GM18511 (cell line): ENCODE results near the gene SLC28A1.
"Not testable (repeated sequence)": the region's sequence is repeated elsewhere in the genome, so short reads cannot be mapped to it uniquely, and the experiment has no call there.

Experiments
- ATAC-seq: cut with Tn5 transposase; IDR thresholded peaks from one replicate; pipeline ENCODE4 v1.9.1; 2021; ENCODE audit warnings: mild to moderate bottlenecking, moderate library complexity; ENCODE audit not compliant: unreplicated experiment

Gene SLC28A1

DNA sequence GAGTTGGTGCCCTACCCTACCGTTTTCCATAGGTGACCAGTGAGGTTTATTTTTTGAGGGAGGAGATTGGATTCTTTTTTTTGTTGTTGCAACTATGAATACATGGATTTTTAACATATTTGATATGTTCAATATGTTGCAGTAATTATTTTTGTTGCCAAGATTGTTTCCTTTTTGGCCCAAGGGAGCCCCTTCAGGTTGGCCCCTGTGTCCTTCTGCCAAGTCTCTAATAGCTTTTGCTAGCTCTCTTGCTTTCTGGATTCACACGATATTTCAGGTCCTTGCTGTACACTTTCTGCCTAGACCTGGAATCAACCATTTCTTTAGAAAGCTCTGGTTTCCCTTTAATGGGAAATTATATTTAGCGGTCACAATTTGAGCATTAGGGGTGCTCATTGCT, 22.7 kb upstream of the SLC28A1 start:
- no peak for ATAC-seq

DNA sequence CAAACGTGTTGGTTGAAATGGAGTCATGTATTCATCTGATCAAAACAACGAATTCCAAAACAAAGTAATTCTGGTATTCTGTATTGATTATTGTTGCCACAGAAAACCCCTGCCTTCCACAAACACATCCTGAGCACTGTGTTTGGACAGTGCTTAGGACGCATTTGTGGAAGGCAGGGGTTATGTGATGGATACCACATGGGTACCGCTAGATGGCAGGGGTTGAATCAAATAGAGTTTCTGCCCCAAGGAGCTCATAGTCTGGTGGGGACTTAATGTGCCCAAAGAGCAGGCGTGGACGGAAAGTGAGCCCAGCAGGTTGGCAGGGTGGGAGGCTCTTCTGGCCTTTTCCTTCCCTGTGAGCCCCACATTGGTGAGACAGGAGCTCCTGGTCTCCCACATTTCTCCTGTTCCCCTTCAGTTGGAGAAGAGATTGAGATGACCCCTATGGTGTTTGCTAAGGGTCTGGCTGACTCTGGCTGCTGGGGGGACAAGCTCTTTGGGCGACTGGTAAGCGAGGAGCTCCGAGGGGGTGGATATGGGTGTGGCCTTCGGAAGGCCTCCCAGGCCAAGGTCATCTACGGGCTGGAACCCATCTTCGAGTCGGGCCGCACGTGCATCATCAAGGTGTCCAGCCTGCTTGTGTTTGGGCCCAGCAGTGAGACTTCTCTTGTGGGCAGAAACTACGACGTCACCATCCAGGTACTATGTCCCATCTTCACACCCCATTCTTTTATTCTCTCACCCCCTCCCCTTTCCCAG, 22.1 kb upstream of the SLC28A1 start:
- ATAC-seq, result no peak

DNA sequence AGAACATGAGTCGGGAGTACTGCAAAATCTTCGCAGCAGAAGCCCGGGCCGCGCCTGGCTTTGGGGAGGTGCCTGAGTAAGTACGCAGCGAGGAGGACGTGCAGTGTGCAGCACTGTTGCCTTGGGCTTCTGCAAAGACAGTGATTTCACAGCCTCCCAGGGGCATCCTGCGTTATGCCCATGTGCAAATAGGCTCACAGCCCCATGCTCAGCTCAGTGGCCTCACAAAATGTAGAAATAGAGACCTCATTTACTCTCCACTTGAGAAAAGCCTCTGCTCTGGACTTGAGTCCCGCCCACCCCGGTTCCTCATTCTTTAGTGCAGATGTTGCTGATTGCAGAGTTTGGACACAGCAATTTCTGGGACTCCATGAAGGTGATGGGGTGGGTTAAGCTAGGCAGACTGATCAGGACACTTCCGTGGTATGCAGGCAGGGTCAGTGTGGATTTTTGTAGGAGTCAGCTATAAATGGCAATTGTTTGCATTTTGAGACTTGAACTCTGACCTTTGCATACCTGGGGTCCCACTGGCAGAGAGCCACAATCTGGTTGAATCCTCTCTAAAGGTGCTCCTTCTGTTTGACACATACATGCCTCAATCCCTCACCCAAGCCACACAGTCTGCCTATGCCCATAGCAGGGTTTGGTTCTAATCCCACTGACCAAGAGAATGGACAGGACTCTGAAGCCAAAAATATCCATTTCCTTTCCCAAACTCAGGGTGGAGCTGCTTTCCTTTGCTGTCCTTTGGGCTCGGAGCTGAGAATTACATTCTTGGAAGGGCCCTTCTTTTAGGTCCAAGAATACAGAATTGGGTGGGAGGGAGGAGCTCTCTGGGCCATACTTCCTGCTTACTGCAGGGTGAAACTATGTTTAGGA, 20.7 kb upstream of the SLC28A1 start:
- no peak for ATAC-seq

GRCh38 chr15:84864444-84864795, 20.0 kb upstream of the SLC28A1 start:
- no peak for ATAC-seq

DNA sequence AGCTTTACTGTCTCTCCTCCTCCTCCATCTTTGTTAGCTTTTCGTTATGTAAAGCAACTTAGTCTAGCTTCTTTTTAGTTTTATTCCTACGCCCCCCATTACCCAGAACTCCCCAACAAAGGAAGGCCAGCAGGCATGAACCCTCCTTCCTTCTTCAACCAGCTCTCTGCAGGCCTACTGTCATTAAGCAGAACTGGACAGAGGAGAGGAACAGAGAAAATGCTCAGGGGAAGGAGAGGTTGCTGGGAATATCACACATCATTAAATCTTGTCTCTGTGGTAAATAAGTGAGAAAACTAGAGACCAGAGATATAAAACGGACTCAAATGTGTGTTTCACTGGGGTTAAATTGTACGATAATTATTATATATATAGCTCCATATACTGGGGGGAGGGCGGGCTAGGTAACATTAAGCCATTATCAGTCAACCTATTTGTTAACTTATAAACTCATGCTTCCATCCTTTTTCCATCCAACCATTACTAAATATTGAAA, 19.3 kb upstream of the SLC28A1 start:
- no peak for ATAC-seq

- no peak for ATAC-seq
Measured at GRCh38 chr15:84868037-84868880, 16.2 kb upstream of the SLC28A1 start.

- ATAC-seq, result no peak
Measured at GRCh38 chr15:84869510-84869909, 15.0 kb upstream of the SLC28A1 start.

DNA sequence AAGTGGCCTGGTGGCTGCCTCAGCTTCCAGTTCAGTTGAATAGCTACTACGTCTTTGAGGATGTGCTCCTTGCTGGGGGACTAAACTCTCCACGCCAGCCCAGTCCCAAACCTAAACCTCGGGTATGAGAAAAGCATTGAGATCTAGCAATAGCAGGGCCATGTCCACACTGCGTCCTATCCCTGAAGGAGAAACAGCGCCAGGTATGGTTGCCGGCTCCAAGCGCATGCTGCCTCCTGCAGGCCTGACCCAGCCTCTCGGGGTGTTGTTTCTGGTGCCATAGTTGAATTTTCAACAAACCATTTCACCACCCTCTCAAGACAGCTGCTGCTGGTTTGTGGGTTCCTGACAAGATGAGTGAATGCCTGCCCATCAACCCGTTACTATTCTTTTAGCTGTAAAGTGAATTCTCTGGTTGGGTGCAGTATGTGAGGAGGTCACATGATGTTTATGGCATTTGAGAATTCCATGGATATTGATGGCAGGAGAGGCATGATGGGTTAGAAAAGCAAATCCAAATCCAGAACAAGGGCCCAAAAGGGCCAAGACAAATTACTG, 13.0 kb upstream of the SLC28A1 start:
- no peak for ATAC-seq

GRCh38 chr15:84872009-84872910, 12.2 kb upstream of the SLC28A1 start:
- ATAC-seq, result no peak

DNA sequence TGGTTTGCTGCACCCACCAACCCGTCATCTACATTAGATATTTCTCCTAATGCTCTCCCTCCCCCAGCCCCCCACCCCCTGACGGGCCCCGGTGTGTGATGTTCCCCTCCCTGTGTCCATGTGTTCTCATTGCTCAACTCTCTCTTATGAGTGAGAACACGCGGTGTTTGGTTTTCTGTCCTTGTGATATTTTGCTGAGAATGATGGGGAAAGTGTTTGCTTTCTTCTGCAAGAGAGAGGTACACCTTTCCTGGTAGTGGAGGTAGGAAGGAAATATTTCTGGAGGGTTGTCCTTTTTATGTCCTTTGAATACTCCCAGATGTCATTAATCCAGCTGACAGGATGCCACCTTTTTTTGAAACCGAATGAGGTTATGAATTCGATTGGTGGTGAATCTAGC, 10.5 kb upstream of the SLC28A1 start:
- no peak for ATAC-seq

- ATAC-seq, result no peak
Measured at GRCh38 chr15:84874981-84875699, 9.3 kb upstream of the SLC28A1 start.

- ATAC-seq, result no peak
Measured at GRCh38 chr15:84876269-84876668, 8.2 kb upstream of the SLC28A1 start.

- not testable (repeated sequence) for ATAC-seq
Measured at GRCh38 chr15:84877701-84878100, 6.8 kb upstream of the SLC28A1 start.

DNA sequence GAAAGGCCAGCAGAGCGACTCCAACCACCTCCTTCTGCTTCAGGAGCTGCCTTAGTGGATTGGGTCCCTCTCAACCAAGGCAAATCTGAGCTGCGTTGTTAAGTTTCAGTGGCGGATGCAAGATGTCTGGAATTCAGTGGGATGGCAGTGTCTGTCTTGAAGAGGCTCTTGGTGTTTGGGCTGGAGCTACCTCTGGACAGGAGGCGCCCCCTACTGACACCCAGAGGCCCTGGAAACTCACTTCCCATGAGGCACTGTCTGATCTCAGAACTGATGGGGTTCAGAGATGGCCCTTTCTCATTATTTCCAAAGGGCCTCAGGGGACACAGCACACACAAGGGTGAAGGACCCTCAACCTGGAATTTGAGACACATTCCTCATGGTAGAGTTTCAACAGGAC, 6.0 kb upstream of the SLC28A1 start:
- ATAC-seq, result no peak

DNA sequence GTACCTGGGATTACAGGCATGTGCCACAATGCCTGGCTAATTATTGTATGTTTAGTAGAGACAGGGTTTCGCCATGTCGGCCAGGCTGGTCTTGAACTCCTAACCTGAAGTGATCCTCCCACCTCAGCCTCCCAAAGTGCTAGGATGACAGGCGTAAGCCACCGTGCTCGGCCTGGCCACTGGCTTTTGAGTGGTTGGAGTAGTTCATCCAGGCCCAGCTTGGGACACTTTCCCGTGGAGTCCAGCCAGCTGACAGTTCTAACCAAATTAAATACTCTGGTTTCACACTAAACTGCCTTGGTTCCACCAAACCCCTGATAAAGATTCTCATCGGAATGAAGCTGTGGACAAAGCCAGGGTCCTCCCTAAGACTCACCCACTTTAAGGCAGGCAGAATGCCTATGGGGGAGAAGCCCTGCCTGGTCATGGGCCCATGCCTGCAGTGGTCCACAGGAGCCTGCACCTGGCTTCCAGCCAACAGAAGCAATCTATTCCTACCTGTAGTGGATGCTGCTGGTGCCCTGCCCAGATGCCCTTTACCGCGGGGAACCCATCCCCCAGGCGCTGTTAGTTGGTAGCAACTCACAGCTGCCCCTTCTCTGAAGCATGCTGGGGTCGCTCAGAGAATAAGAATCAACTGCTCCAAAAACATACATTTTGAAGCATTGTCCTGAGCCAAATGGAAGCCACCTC, 5.2 kb upstream of the SLC28A1 start:
- ATAC-seq, result no peak

GRCh38 chr15:84880007-84880406, 4.5 kb upstream of the SLC28A1 start:
- ATAC-seq, result no peak

- ATAC-seq, result no peak
Measured at GRCh38 chr15:84880822-84881519, 3.5 kb upstream of the SLC28A1 start.

GRCh38 chr15:84881520-84881830, 3.0 kb upstream of the SLC28A1 start:
- no peak for ATAC-seq
